HG02870 (cell line): ENCODE measurements around the gene SQSTM1.
"Not testable (repeated sequence)": the region's sequence is repeated elsewhere in the genome, so short reads cannot be mapped to it uniquely, and the experiment has no call there.

ENCODE experiments used
- ATAC-seq: cut with Tn5 transposase; IDR thresholded peaks from one replicate; pipeline ENCODE4 v1.9.1; 2021; ENCODE audit warnings: mild to moderate bottlenecking, moderate library complexity; ENCODE audit not compliant: unreplicated experiment

Gene SQSTM1

GRCh38 chr5:179823937-179824744 lies 3.4 kb downstream of the SQSTM1 start:
- ATAC-seq: no peak

DNA sequence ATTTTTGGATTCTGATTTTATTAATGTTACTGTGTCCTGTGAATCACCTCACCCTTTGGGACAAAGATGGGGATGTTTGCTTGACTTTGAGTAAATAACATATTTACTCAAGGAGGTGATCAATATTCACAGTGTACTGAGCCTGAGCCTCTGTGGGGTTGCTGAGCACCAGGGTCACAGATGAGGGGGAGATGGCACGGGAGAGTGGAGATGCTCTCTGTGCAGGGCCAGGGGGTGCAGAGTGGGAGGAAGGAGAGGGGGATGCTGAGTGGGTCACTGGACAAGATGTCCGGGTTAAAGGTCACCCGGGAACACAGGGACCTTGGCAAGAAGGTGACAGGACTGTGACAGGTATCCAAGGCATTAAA lies 4.0 kb downstream of the SQSTM1 start:
- ATAC-seq: no peak

GRCh38 chr5:179825655-179826182 lies 5.0 kb downstream of the SQSTM1 start:
- no peak for ATAC-seq

GRCh38 chr5:179827680-179828079 lies 7.0 kb downstream of the SQSTM1 start:
- ATAC-seq: no peak

- no peak for ATAC-seq
Observed at GRCh38 chr5:179828756-179829421, 8.2 kb downstream of the SQSTM1 start.

DNA sequence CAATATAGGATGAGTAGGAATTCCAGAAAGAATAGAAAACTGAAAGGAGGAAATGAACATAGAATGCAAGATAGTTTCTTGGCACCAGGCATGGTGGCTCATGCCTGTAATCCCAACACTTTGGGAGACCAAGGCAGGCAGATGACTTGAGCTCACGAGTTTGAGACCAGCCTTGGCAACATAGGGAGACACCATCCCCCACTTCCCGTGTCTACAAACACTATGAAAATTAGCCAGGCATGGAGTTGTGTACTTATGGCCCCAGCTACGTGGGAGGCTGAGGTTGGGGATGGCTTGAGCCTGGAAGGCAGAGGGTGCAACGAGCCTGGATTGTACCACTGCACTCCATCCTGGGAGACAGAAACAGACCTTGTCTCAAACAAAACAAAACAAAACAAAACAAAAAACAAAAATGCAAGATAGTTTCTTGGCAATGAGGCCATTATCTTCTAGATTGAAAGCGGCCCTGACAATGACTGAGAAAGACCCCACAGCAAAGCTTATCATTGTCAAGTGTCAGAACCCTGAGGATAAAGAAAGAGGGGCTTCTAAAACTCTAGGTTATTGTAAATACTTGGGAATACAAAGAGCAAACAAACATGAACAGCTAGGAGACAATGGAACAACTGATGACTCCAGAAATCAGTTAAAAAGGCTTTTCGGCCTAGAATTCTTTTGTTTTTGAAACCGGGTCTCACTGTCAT lies 9.2 kb downstream of the SQSTM1 start:
- ATAC-seq: no peak

- no peak for ATAC-seq
Observed at GRCh38 chr5:179830818-179831468, 10.2 kb downstream of the SQSTM1 start.

DNA sequence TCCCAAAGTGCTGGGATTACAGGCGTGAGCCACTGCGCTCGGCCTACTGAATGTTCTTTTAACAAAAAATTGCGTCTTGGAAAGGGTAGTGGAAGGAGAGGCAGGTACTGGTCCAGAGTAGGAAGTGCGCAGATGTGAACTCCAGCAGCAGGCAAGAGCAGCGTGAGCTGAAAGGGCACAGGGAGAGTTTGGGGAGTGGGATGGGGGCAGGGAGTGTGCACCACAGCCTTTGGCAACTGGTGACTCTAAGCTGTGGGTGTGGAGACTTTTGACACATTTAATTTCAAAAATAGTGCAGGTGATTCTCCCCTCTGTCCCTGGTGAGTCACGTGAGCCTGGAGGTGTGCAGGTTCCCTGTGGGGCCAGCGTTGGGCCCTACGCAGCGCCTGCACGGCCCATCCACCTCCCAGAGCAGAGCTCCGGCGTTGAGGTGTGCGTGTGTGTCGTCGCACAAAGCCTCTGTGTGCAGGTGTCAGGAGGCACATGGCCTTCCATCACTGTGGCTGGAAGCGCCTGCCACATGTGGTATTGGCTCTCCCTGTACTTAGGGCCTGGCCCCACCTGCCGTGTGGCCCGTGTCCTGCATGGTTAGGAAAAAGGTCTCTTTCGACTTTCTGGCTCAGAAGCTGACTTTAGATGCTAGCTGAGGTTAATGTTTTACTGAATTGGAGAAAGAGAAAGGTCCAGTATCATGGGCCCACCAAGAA lies 11.5 kb downstream of the SQSTM1 start:
- no peak for ATAC-seq

- ATAC-seq: no peak
Observed at GRCh38 chr5:179833056-179833708, 12.5 kb downstream of the SQSTM1 start.

DNA sequence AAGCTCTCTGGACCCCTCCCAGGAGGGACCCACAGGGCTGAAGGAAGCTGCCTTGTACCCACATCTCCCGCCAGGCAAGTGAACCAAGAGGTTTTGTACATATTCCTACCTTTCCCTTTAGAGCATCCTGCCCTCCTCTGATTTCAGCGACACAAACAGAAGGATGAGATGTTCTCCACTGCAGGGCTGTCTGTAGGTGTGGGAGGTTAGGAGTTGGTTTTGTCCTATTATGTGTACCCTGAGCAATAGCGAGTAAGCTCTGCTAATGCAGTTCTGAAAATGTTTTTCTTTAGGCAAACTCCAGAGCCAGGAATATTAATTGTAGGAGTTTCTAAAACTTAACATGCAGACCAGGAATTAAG lies 13.0 kb downstream of the SQSTM1 start:
- no peak for ATAC-seq

DNA sequence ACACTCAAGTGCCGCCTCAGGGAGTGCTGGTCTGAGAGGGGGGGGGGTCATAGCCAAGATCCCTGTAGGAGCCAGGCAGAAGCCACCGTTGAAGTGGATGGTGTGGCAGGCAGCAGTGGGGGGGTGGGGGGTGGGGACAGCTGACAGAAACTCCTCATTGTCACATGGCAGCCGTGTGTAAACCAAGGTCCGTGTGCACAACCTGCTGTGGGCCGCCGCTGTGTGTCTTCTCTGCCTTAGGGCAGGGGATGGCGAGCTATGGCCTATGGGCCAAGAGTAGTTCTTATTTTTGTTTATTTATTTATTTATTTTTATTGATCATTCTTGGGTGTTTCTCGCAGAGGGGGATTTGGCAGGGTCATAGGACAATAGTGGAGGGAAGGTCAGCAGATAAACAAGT lies 13.4 kb downstream of the SQSTM1 start:
- no peak for ATAC-seq

DNA sequence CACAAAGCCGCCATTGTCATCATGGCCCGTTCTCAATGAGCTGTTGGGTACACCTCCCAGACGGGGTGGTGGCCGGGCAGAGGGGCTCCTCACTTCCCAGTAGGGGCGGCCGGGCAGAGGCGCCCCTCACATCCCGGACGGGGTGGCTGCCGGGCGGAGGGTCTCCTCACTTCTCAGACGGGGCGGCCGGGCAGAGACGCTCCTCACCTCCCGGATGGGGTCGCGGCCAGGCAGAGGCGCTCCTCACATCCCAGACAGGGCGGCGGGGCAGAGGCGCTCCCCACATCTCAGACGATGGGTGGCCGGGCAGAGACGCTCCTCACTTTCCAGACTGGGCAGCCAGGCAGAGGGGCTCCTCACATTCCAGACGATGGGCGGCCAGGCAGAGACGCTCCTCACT lies 14.2 kb downstream of the SQSTM1 start:
- ATAC-seq: not testable (repeated sequence)

GRCh38 chr5:179836225-179837019 lies 15.7 kb downstream of the SQSTM1 start:
- ATAC-seq: no peak

- no peak for ATAC-seq
Observed at GRCh38 chr5:179837076-179838011, 16.6 kb downstream of the SQSTM1 start.

GRCh38 chr5:179839328-179840256 lies 18.9 kb downstream of the SQSTM1 start:
- no peak for ATAC-seq

- ATAC-seq: no peak
Observed at GRCh38 chr5:179840321-179840720, 19.6 kb downstream of the SQSTM1 start.

DNA sequence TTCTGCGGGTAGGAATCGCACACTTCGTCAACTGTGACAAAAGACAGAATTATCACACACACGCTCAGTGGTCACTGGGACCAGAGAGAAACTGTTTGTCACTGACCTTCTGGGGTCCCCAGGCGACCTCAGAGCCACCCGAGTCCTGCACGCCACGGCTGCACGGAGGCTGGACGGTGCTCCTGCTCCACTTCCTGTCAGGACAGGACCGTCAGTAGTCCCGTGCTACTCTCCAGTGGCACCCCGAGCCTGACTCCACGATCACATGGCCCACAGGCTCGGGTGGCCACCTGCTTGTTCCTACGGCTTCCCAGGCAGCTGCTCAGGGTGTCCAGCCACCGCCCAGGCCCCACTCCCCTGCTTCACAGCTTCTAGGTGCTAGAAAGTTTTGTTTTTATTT lies 20.1 kb downstream of the SQSTM1 start:
- no peak for ATAC-seq
